Keratinocyte (primary cell): ENCODE measurements around the gene FDX1.

Experiments
- EZH2 ChIP-seq: IDR thresholded peaks from one replicate; pipeline ENCODE4 v1.6.1; 2012; ENCODE audit warnings: inconsistent platforms, mild to moderate bottlenecking, low read length, moderate library complexity
- TF ChIP-seq, protein P1 (sequence below), 3 experiments: IDR thresholded peaks in 1 of 3; conservative IDR thresholded peaks in 1 of 3; optimal IDR thresholded peaks in 1 of 3; 2 replicates in 2 of 3; 3 replicates in 1 of 3; pipeline versions ENCODE3 to v1.5.1; 2011; ENCODE audit warnings: low read length in 3 of 3, mild to moderate bottlenecking in 3 of 3, moderate library complexity in 2 of 3, control low read depth in 1 of 3, inconsistent platforms in 1 of 3; ENCODE audit not compliant: insufficient read depth in 2 of 3; ENCODE audit errors: extremely low read depth in 1 of 3

DNA sequence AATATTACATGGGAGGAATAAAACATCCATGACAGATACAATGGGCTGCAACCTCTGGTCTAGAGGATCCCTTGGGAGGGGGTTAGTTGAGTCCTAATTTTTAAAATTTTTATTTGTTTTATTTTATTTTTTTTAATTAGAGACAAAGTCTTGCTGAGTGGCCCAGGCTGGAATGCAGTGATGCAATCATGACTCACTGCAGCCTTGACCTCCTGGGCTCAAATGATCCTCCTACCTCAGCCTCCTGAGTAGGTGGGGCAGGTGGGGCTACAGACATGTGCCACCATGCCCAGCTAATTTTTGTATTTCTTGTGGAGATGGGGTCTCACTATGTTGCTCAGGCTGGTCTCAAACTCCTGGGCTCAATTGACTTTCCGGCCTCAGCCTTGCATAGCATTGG, 43.1 kb downstream of the FDX1 start:
- TF ChIP-seq, protein P1, sequence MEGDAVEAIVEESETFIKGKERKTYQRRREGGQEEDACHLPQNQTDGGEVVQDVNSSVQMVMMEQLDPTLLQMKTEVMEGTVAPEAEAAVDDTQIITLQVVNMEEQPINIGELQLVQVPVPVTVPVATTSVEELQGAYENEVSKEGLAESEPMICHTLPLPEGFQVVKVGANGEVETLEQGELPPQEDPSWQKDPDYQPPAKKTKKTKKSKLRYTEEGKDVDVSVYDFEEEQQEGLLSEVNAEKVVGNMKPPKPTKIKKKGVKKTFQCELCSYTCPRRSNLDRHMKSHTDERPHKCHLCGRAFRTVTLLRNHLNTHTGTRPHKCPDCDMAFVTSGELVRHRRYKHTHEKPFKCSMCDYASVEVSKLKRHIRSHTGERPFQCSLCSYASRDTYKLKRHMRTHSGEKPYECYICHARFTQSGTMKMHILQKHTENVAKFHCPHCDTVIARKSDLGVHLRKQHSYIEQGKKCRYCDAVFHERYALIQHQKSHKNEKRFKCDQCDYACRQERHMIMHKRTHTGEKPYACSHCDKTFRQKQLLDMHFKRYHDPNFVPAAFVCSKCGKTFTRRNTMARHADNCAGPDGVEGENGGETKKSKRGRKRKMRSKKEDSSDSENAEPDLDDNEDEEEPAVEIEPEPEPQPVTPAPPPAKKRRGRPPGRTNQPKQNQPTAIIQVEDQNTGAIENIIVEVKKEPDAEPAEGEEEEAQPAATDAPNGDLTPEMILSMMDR (optimal IDR thresholded peaks at IDR 0.05 in 1 of 3, IDR thresholded peaks at IDR 0.05 in 1 of 3, conservative IDR thresholded peaks at IDR 0.05 in 1 of 3; ENCODE audit: extremely low read depth in 1 of 3, insufficient read depth in 2 of 3, low read length in 3 of 3): no peak
- TF ChIP-seq EZH2: no peak
